SKM-1 treated with dmso at 0.1 percent for 144 hours (cell line): ENCODE results near the gene EYS.

Experiments
- DNase-seq: peaks from one replicate; lab custom pipeline; 2025; ENCODE audit not compliant: unreplicated experiment; lab: John Stamatoyannopoulos, UW

The EYS gene

GRCh38 chr6:65253041-65253440 is 454.0 kb downstream of the EYS start:
- DNase-seq = no peak

- no peak for DNase-seq
These were observed 458.9 kb downstream of the EYS start for GRCh38 chr6:65248101-65248610.

GRCh38 chr6:65231616-65232015 is 475.4 kb downstream of the EYS start:
- DNase-seq = no peak

GRCh38 chr6:65229825-65230224 is 477.2 kb downstream of the EYS start:
- no peak for DNase-seq

- no peak for DNase-seq
These were observed 485.9 kb downstream of the EYS start for GRCh38 chr6:65221153-65221552.

- no peak for DNase-seq
These were observed 504.3 kb downstream of the EYS start for GRCh38 chr6:65202738-65203137.

- DNase-seq = no peak
These were observed 507.3 kb downstream of the EYS start for GRCh38 chr6:65199683-65200082.

- DNase-seq = no peak
These were observed 507.9 kb downstream of the EYS start for GRCh38 chr6:65199121-65199520.

GRCh38 chr6:65191471-65191870 is 515.6 kb downstream of the EYS start:
- no peak for DNase-seq

GRCh38 chr6:65189236-65189881 is 517.7 kb downstream of the EYS start:
- no peak for DNase-seq

- no peak for DNase-seq
These were observed 520.2 kb downstream of the EYS start for GRCh38 chr6:65186826-65187225.

GRCh38 chr6:65182681-65183080 is 524.3 kb downstream of the EYS start:
- DNase-seq = no peak

GRCh38 chr6:65170273-65170672 is 536.8 kb downstream of the EYS start:
- DNase-seq = no peak

- no peak for DNase-seq
These were observed 545.4 kb downstream of the EYS start for GRCh38 chr6:65161661-65162060.

- DNase-seq = no peak
These were observed 550.0 kb downstream of the EYS start for GRCh38 chr6:65157025-65157424.

GRCh38 chr6:65155083-65155482 is 551.9 kb downstream of the EYS start:
- DNase-seq = no peak

- no peak for DNase-seq
These were observed 557.2 kb downstream of the EYS start for GRCh38 chr6:65149841-65150240.

GRCh38 chr6:65148839-65149238 is 558.2 kb downstream of the EYS start:
- no peak for DNase-seq

- no peak for DNase-seq
These were observed 571.5 kb downstream of the EYS start for GRCh38 chr6:65135567-65135966.

- DNase-seq = no peak
These were observed 580.4 kb downstream of the EYS start for GRCh38 chr6:65126667-65127066.

- no peak for DNase-seq
These were observed 583.5 kb downstream of the EYS start for GRCh38 chr6:65123521-65123920.

GRCh38 chr6:65117817-65118409 is 589.1 kb downstream of the EYS start:
- DNase-seq = no peak

GRCh38 chr6:65116326-65116725 is 590.7 kb downstream of the EYS start:
- DNase-seq = no peak
